ENCODE measurements around the gene FOXN3. TPM values are rescaled to one million over a fixed set of nuclear protein-coding genes. Genes with fewer than 3 reads are reported as not detected.

The FOXN3 gene
- total RNA-seq, 6 experiments from 2014 or later: 41.5 to 74.2 (median 55.8) TPM

- ATAC-seq: no peak
- DNase-seq: no peak
- no peaks in the 10 kb centered on the region for H3K4me1 ChIP-seq
- H3K36me3 ChIP-seq: peaks cover 0 to 4% (median 0%) of the 10 kb centered on the region in 4 donors
- WGBS (ENCODE audit: insufficient coverage, low coverage, low lambda C conversion rate, missing lambda C conversion rate): 100% methylated on average over 2 of the region's 4 CpGs
- intact Hi-C loops (cut with DNase I): no loop called here
- no peak overlapping the region for H3K4me3 ChIP-seq
- H3K27me3 ChIP-seq: no peaks in the 10 kb centered on the region
- H3K9me3 ChIP-seq: no peaks in the 10 kb centered on the region
- TF ChIP-seq POLR2A (IDR thresholded peaks at IDR 0.05) (no peak), CTCF (IDR thresholded peaks at IDR 0.05) (no peak)
- no peak overlapping the region for H3K27ac ChIP-seq
Observed at GRCh38 chr14:89262041-89262440, 155.0 kb downstream of the FOXN3 start.

GRCh38 chr14:89260898-89261297 lies 156.1 kb downstream of the FOXN3 start:
- Histone ChIP-seq H3K36me3 (peaks cover 0 to 4% (median 0%) of the 10 kb centered on the region in 4 donors), H3K4me3 (no peak overlapping the region), H3K4me1 (no peaks in the 10 kb centered on the region), H3K27ac (no peak overlapping the region), H3K9me3 (no peaks in the 10 kb centered on the region), H3K27me3 (no peaks in the 10 kb centered on the region)
- ATAC-seq: peak in 3 of 4 donors; percentile 61 to 67 (median 64)
- 83% methylated on average over 1 of the region's 1 CpG for WGBS (ENCODE audit: insufficient coverage, low coverage, low lambda C conversion rate, missing lambda C conversion rate)
- intact Hi-C loops (cut with DNase I): no loop called here
- no peak for DNase-seq
- TF ChIP-seq POLR2A (IDR thresholded peaks at IDR 0.05): no peak
- TF ChIP-seq CTCF (IDR thresholded peaks at IDR 0.05): no peak

GRCh38 chr14:89259951-89260609 lies 157.0 kb downstream of the FOXN3 start:
- DNase-seq: no peak
- WGBS (ENCODE audit: insufficient coverage, low coverage, low lambda C conversion rate, missing lambda C conversion rate): 48% methylated on average over 8 of the region's 15 CpGs
- peak in 3 of 4 donors; percentile 30 to 61 (median 34) for ATAC-seq
- H3K4me3 ChIP-seq: no peak overlapping the region
- H3K36me3 ChIP-seq: peaks cover 0 to 3% (median 0%) of the 10 kb centered on the region in 4 donors
- no peak overlapping the region for H3K27ac ChIP-seq
- H3K4me1 ChIP-seq: no peaks in the 10 kb centered on the region
- no peaks in the 10 kb centered on the region for H3K27me3 ChIP-seq
- no peaks in the 10 kb centered on the region for H3K9me3 ChIP-seq
- no peak for TF ChIP-seq POLR2A (IDR thresholded peaks at IDR 0.05)
- no peak for TF ChIP-seq CTCF (IDR thresholded peaks at IDR 0.05)
- intact Hi-C loops (cut with DNase I): no loop called here

- TF ChIP-seq POLR2A (IDR thresholded peaks at IDR 0.05) (no peak), CTCF (IDR thresholded peaks at IDR 0.05) (no peak)
- Histone ChIP-seq H3K9me3 (no peaks in the 10 kb centered on the region), H3K27ac (no peak overlapping the region), H3K27me3 (no peaks in the 10 kb centered on the region), H3K4me1 (no peaks in the 10 kb centered on the region), H3K4me3 (no peak overlapping the region), H3K36me3 (no peaks in the 10 kb centered on the region)
- no peak for DNase-seq
- 85% methylated on average over 6 of the region's 6 CpGs for WGBS (ENCODE audit: insufficient coverage, low coverage, low lambda C conversion rate, missing lambda C conversion rate)
- intact Hi-C loops (cut with DNase I): no loop called here
- ATAC-seq: no peak
Observed at GRCh38 chr14:89258728-89259273, 158.2 kb downstream of the FOXN3 start.
